Mucosa of rectum (tissue), 2 donors: ENCODE data around the gene PAK4.
"Not testable (repeated sequence)": the region's sequence is repeated elsewhere in the genome, so short reads cannot be mapped to it uniquely, and the experiment has no call there.

Experiments used
- H3K27ac ChIP-seq, 2 donors: one replicate each; pipeline ENCODE4 v1.7.0; 2013; ENCODE audit warnings: inconsistent platforms in 2 of 2, low read depth in 2 of 2, low read length in 2 of 2
- H3K27me3 ChIP-seq, 2 donors: one replicate each; pipeline ENCODE4 v1.7.0; 2013; ENCODE audit warnings: low read length in 2 of 2; ENCODE audit not compliant: control insufficient read depth in 2 of 2, insufficient read depth in 2 of 2
- H3K36me3 ChIP-seq, 2 donors: one replicate each; pipeline ENCODE4 v1.7.0; 2013; ENCODE audit warnings: low read length in 2 of 2; ENCODE audit not compliant: control insufficient read depth in 2 of 2, insufficient read depth in 2 of 2
- H3K4me1 ChIP-seq, 2 donors: one replicate each; pipeline ENCODE4 v1.7.0; 2013; ENCODE audit warnings: low read length in 2 of 2, mild to moderate bottlenecking in 1 of 2; ENCODE audit not compliant: control insufficient read depth in 2 of 2, insufficient read depth in 2 of 2
- H3K4me3 ChIP-seq, 2 donors: one replicate each; pipeline ENCODE4 v1.7.0; 2013; ENCODE audit warnings: low read length in 2 of 2
- H3K9ac ChIP-seq, 2 donors: one replicate each; pipeline ENCODE4 v1.7.0; 2013; ENCODE audit warnings: low read length in 2 of 2, low read depth in 1 of 2, mild to moderate bottlenecking in 1 of 2
- H3K9me3 ChIP-seq, 2 donors: one replicate each; pipeline ENCODE4 v1.7.0; 2013; ENCODE audit warnings: low read length in 2 of 2; ENCODE audit not compliant: control insufficient read depth in 2 of 2
- donor health status: healthy.
- donor health status: Normal muscosa, but diverticular disease.

PAK4 gene

DNA sequence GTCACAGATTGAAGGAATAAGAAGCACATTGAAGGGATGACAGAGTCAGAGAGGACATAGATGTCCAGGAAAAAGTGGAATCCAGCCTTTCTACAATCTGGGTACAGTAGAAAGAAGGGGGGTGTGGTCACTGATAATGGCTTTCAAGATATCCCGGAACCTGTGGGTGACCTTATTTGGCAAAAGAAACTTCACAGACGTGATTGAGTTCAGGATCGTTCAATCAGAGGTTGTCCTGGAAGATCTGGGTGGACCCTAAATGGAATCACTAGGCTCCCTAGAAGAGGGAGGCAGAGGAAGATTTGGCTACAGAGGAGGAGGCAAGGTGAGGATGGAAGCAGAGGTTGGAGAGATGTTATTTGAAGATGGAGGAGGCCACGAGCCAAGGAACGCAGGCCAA, 91.5 kb downstream of the PAK4 start:
- H3K4me3 ChIP-seq = no peak overlapping the region
- no peaks in the 10 kb centered on the region for H3K27me3 ChIP-seq
- H3K4me1 ChIP-seq = no peaks in the 10 kb centered on the region
- H3K36me3 ChIP-seq = no peaks in the 10 kb centered on the region
- H3K9me3 ChIP-seq = no peaks in the 10 kb centered on the region
- no peak overlapping the region for H3K9ac ChIP-seq
- H3K27ac ChIP-seq = no peak overlapping the region

DNA sequence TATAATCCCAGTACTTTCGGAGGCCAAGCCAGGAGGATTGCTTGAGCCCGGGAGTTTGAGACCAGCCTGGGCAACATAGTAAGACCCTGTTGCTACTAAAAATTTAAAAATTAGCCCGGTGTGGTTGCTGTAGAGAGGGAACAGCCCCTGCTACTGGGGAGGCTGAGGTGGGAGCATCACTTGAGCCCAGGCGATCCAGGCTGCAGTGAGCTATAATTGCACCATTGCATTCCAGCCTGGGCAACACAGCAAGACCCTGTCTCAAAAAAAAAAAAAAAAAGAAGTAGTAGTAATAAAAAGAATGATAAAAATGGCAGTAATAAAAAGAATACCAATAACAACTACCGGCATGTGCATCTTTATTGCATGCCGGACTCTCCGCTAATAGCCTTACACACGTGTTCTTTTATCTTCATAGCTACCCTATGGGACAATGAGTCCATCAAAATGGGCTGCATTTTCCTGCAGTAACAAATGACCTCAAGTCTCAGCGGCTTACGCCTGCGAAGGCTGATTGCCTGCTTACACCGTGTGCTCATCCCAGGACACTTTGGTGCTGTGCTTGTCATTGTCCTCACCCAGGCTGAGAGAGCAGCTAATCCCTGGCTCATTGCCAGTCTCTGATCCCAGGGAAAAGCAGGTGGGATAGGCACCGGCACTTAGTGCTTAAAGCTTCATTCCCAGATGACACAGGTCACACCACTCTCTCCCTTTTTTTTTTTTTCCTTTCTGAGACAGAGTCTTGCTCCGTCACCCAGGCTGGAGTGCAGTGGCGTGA, 92.8 kb downstream of the PAK4 start:
- H3K4me3 ChIP-seq = no peak overlapping the region
- no peaks in the 10 kb centered on the region for H3K9me3 ChIP-seq
- H3K27ac ChIP-seq = no peak overlapping the region
- no peak overlapping the region for H3K9ac ChIP-seq
- H3K4me1 ChIP-seq = no peaks in the 10 kb centered on the region
- no peaks in the 10 kb centered on the region for H3K27me3 ChIP-seq
- H3K36me3 ChIP-seq = no peaks in the 10 kb centered on the region

DNA sequence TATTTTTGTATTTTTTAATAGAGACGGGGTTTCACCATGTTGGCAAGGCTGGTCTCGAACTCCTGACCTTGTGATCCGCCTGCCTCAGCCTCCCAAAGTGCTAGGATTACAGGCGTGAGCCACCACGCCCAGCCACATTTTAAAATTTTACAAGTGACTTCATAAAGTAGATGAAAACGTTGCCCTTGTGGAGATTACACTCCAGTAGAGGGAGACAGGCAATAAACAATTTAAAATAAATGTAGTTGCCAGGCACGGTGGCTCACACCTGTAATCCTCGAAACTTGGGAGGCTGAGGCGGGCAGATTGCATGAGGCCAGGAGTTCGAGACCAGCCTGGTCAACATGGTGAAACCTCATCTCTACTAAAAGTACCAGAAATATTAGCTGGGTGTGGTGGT, 93.5 kb downstream of the PAK4 start:
- not testable (repeated sequence) for H3K4me3 ChIP-seq, H3K9me3 ChIP-seq, H3K9ac ChIP-seq, H3K27me3 ChIP-seq, H3K4me1 ChIP-seq, H3K36me3 ChIP-seq, H3K27ac ChIP-seq

DNA sequence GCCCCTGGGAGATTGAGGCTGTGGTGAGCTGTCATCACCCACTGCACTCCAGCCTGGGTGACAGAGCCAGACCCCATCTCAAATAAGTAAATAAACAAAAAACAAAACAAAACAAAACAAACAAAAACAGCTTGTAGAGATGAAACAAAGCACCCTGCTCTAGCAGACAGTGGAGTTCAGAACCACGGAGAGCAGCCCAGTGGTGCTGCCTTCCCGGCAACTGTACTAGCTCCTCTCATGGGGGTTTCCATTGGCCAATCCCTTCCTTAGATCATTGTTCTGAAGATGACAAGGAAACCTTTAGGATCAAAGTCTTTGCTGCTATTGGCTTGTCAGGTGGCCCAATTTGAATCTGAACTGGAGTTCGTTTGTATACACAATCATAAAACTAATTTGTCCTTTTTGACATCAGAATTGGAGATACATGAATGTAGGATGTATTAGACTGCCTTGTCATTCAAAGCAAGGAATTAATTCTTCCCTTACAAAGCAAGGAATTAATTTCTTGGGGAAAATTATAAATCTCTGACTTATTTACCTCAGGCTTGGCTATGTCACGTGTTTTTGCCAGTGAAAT, 98.2 kb downstream of the PAK4 start:
- Histone ChIP-seq H3K27me3 (no peaks in the 10 kb centered on the region), H3K4me3 (no peak overlapping the region), H3K9me3 (no peaks in the 10 kb centered on the region), H3K27ac (no peak overlapping the region), H3K4me1 (no peaks in the 10 kb centered on the region), H3K36me3 (no peaks in the 10 kb centered on the region), H3K9ac (no peak overlapping the region)

DNA sequence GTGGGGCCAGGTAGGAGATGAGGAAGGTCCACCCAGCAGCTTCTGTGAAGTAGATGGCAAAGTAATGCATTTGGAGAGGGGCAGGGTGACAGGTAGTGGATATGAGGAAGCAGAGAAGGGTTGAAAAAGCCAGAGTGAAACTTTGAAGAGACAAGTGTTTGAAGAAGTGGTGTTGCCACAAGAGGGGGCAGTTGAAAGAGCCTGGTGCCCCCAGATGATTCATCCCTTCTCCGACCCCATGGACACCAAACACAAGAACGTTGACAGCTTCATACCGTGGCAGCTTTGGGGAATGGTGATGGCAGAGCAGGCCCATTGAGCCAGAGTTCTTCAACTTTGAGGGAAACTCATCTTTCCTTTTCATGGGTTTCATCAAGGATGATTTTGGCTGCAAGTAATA, 99.3 kb downstream of the PAK4 start:
- H3K4me3 ChIP-seq = no peak overlapping the region
- no peaks in the 10 kb centered on the region for H3K27me3 ChIP-seq

More for the DNA sequence above, 99.3 kb downstream of the PAK4 start:
- Histone ChIP-seq H3K4me1 (no peaks in the 10 kb centered on the region), H3K9ac (no peak overlapping the region), H3K27ac (no peak overlapping the region), H3K9me3 (no peaks in the 10 kb centered on the region), H3K36me3 (no peaks in the 10 kb centered on the region)
